Endothelial cell of umbilical vein (primary cell): ENCODE results near the gene DAB2. TPM values are rescaled to one million over a fixed set of nuclear protein-coding genes. Genes with fewer than 3 reads are reported as not detected.

ENCODE experiments used
- BruUV-seq: library from RNA; stranded (reverse); fragments of 400-500 nt; replicated peaks from 2 replicates; lab custom pipeline; 2021; lab: Mats Ljungman, UMichigan
- CTCF ChIA-PET: fragments of 300-600, 350-600 bp; sonication (Branson Sonifier 250); formaldehyde crosslinking; loops from one replicate; lab custom pipeline; 2021; ENCODE audit warnings: antibody characterized with exemption, inconsistent platforms; lab: Charles Lee
- POLR2A ChIA-PET: fragments of 300-600, 350-600 bp; sonication (Branson Sonifier 250); formaldehyde crosslinking; loops from one replicate; lab custom pipeline; 2021; ENCODE audit warnings: antibody characterized with exemption, inconsistent platforms; lab: Charles Lee
- DNase-seq: peaks from one replicate; pipeline ENCODE4 v3.0.0-alpha.2; 2011; ENCODE audit warnings: low read depth, low spot score
- FAIRE-seq: peaks from 2 replicates; lab custom pipeline; 2011; peaks lifted over from hg19 to GRCh38; lab: Jason Lieb, UNC
- H2AFZ ChIP-seq: 2 replicates; pipeline ENCODE4 v1.6.0; 2012; ENCODE audit warnings: low read depth, low read length, control low read depth, inconsistent platforms
- H3K27ac ChIP-seq: 2 replicates; pipeline ENCODE4 v1.5.1; 2011; ENCODE audit warnings: low read depth, mild to moderate bottlenecking, control low read depth, low read length, moderate library complexity; ENCODE audit not compliant: insufficient read depth
- H3K27me3 ChIP-seq, 2 experiments: 2 replicates each; pipeline versions ENCODE4 v1.6.0 to v1.6.1; 2011; ENCODE audit warnings: low read length in 2 of 2, mixed read lengths in 1 of 2; ENCODE audit not compliant: control insufficient read depth in 2 of 2, insufficient read depth in 2 of 2
- H3K36me3 ChIP-seq, 2 experiments: 2 replicates in 1 of 2; 3 replicates in 1 of 2; pipeline ENCODE4 v1.5.1; 2011; ENCODE audit warnings: low read length in 2 of 2, mild to moderate bottlenecking in 1 of 2, moderate library complexity in 1 of 2; ENCODE audit not compliant: control insufficient read depth in 2 of 2, insufficient read depth in 2 of 2; ENCODE audit errors: extremely low read depth in 1 of 2
- H3K4me1 ChIP-seq: 3 replicates; pipeline ENCODE4 v1.5.1; 2011; ENCODE audit warnings: mild to moderate bottlenecking, low read length; ENCODE audit not compliant: control insufficient read depth, insufficient read depth; ENCODE audit errors: extremely low read depth
- H3K4me2 ChIP-seq: 2 replicates; pipeline ENCODE4 v1.6.1; 2011; ENCODE audit warnings: low read length, control low read depth, mixed read lengths; ENCODE audit not compliant: insufficient read depth
- H3K4me3 ChIP-seq, 3 experiments: fragments of 200-600 bp in 1 of 3; sonication (generic), shearing (Covaris generic) in 1 of 3; replicated peaks in 1 of 3; 2 replicates each; pipeline ENCODE4 v1.5.1; 2011 to 2016; ENCODE audit warnings: control low read depth in 3 of 3, low read length in 3 of 3, mild to moderate bottlenecking in 2 of 3, inconsistent platforms in 1 of 3, low read depth in 1 of 3, moderate library complexity in 1 of 3; ENCODE audit not compliant: insufficient read depth in 1 of 3
- H3K79me2 ChIP-seq: 2 replicates; pipeline ENCODE4 v1.6.0; 2012; ENCODE audit warnings: low read length, inconsistent platforms; ENCODE audit not compliant: control insufficient read depth, insufficient read depth
- H3K9ac ChIP-seq: replicated peaks from 2 replicates; pipeline ENCODE3; 2011; ENCODE audit warnings: low read length, control low read depth; ENCODE audit not compliant: insufficient read depth; ENCODE audit errors: extremely low read depth
- H3K9me1 ChIP-seq: replicated peaks from 3 replicates; pipeline ENCODE4 v1.6.0; 2011; ENCODE audit warnings: mild to moderate bottlenecking, low read length; ENCODE audit not compliant: control insufficient read depth, insufficient read depth; ENCODE audit errors: extremely low read depth
- H3K9me3 ChIP-seq: replicated peaks from 2 replicates; pipeline ENCODE4 v1.5.1; 2012; ENCODE audit warnings: low read length, inconsistent platforms; ENCODE audit not compliant: control insufficient read depth, insufficient read depth
- H4K20me1 ChIP-seq: replicated peaks from 2 replicates; pipeline ENCODE3; 2011; ENCODE audit warnings: mild to moderate bottlenecking, low read length; ENCODE audit not compliant: control insufficient read depth, insufficient read depth; ENCODE audit errors: extremely low read depth
- CTCF ChIP-seq, 2 donors: IDR thresholded peaks; 1 replicate in 1 of 2; 2 replicates in 1 of 2; pipeline ENCODE4 v1.5.1; 2011; ENCODE audit warnings: low read length in 2 of 2, mild to moderate bottlenecking in 2 of 2, moderate library complexity in 2 of 2, control low read depth in 1 of 2, inconsistent platforms in 1 of 2, low read depth in 1 of 2; ENCODE audit not compliant: insufficient read depth in 1 of 2; ENCODE audit errors: extremely low read depth in 1 of 2
- EZH2 ChIP-seq: IDR thresholded peaks from 2 replicates; pipeline ENCODE4 v1.6.1; 2012; ENCODE audit warnings: borderline replicate concordance, low read depth, mild to moderate bottlenecking, moderate library complexity, low read length, inconsistent platforms; ENCODE audit not compliant: severe bottlenecking
- FOS ChIP-seq: IDR thresholded peaks from 2 replicates; pipeline ENCODE4 v1.6.1; 2011; ENCODE audit warnings: mild to moderate bottlenecking, low read length, moderate library complexity, borderline replicate concordance; ENCODE audit not compliant: insufficient read depth
- GATA2 ChIP-seq: IDR thresholded peaks from 2 replicates; pipeline ENCODE4 v1.7.0; 2011; ENCODE audit warnings: low read depth, mild to moderate bottlenecking, moderate library complexity, mixed read lengths, low read length; ENCODE audit not compliant: insufficient read length, insufficient read depth
- JUN ChIP-seq: IDR thresholded peaks from 2 replicates; pipeline ENCODE4 v1.6.1; 2011; ENCODE audit warnings: borderline replicate concordance, low read depth; ENCODE audit not compliant: insufficient read length, insufficient read depth
- MAX ChIP-seq: IDR thresholded peaks from 2 replicates; pipeline ENCODE4 v1.6.1; 2011; ENCODE audit not compliant: insufficient read depth, insufficient read length
- MYC ChIP-seq: IDR thresholded peaks from one replicate; pipeline ENCODE4 v1.6.1; 2011; ENCODE audit warnings: mild to moderate bottlenecking, low read depth, low read length
- POLR2A ChIP-seq: IDR thresholded peaks from 2 replicates; pipeline ENCODE4 v1.6.1; 2012; ENCODE audit warnings: low read depth, mild to moderate bottlenecking, control low read depth, low read length
- POLR2AphosphoS5 ChIP-seq: IDR thresholded peaks from 2 replicates; pipeline ENCODE4 v1.6.1; 2012; ENCODE audit warnings: low read depth, mild to moderate bottlenecking, control low read depth, low read length, moderate library complexity; ENCODE audit not compliant: insufficient read depth
- dilution Hi-C: fragments of 300-500 bp; cut with MboI; formaldehyde crosslinking; loops from one replicate; pipeline ENCODE4 v1.15.0; 2019; ENCODE audit warnings: low sequenced_read_pairs; ENCODE audit not compliant: extremely low pct_ligation_motif_present
- intact Hi-C: fragments of 100-400 bp; cut with micrococcal nuclease; formaldehyde crosslinking; loops from one replicate; pipeline ENCODE4 v1.10.0; 2022
- polyA plus RNA-seq, 4 experiments: library from polyadenylated mRNA; depleted of rRNA in 3 of 4; stranded (reverse) in 3 of 4; unstranded in 1 of 4; fragments of >200 nt; gene quantifications; 2 replicates each; pipeline versions ENCODE4 v1.2.1 to v1.2.3, GENCODE V29; 2011 to 2012; ENCODE audit warnings: missing spikeins in 1 of 4
- total RNA-seq: library from RNA; stranded (reverse); gene quantifications from 2 replicates; pipeline ENCODE4 v1.2.3, GENCODE V29; 2021

Gene DAB2
- total and polyA plus RNA-seq, 2 donors (not counting 3 experiments of a cell fraction or from before 2014, with no cell fraction given): 168 to 283 TPM

GRCh38 chr5:39328731-39329130, 96.0 kb downstream of the DAB2 start:
- H3K9ac ChIP-seq: no peak overlapping the region
- POLR2A ChIA-PET: no interaction called here
- H3K4me3 ChIP-seq: no peak overlapping the region
- no peaks in the 10 kb centered on the region for H3K27me3 ChIP-seq
- CTCF ChIA-PET: no interaction called here
- TF ChIP-seq EZH2 (no peak), MYC (no peak), JUN (no peak), POLR2AphosphoS5 (no peak), CTCF (IDR thresholded peaks at IDR 0.05; ENCODE audit: extremely low read depth in 1 of 2, insufficient read depth in 1 of 2, low read depth in 1 of 2, low read length in 2 of 2) (no peak), GATA2 (no peak), FOS (no peak), MAX (no peak), POLR2A (no peak)
- no peaks in the 10 kb centered on the region for H3K36me3 ChIP-seq
- no peaks in the 10 kb centered on the region for H3K9me1 ChIP-seq
- FAIRE-seq: no peak
- H3K4me1 ChIP-seq: no peaks in the 10 kb centered on the region
- no peaks in the 10 kb centered on the region for H4K20me1 ChIP-seq
- no peak overlapping the region for H2AFZ ChIP-seq
- no peak overlapping the region for H3K4me2 ChIP-seq
- intact Hi-C loops (no loop called here), dilution Hi-C loops (no loop called here)
- no peak overlapping the region for H3K27ac ChIP-seq
- no peak for DNase-seq
- H3K9me3 ChIP-seq: no peaks in the 10 kb centered on the region
- BruUV-seq: no TSS peak
- no peaks in the 10 kb centered on the region for H3K79me2 ChIP-seq
